ENCODE measurements around the gene CANT1. TPM values are rescaled to one million over a fixed set of nuclear protein-coding genes. Genes with fewer than 3 reads are reported as not detected.

CANT1 gene
- total RNA-seq, 1 donor from 2014 or later: 72.1 TPM

DNA sequence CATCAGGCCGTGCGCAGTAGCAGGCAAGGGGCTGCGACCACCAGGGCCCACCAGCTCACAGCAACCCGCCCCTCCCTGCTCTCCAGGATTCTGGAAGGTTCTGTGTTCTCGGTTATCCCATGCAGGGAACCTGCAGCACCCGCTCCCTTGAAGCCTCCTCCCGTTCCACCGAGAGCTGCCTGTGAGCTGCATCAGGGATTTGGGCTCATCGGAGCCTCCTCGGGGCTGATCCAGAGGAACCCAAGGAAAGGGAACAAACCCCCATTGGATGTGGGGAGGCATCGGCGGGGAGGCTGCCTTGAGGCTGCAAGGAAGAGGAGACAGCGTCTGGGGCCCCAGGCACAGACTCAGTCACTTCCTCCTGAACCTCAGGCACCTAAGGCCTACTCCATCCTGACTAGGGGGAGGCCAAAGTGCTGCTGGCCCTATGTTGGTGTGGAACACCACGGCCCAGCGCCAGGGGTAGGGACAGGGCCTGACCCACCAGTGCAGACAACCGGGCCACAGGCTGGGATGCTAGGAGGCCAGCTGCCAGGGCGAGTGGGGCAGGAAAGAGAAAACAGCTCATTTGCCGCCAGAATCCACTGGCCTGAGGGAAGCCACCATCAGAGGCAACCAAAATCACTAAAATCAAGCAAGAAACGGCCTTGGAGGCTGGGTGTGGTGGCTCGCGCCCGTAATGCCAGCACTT, 15.4 kb downstream of the CANT1 start:
- TF ChIP-seq, protein P1, sequence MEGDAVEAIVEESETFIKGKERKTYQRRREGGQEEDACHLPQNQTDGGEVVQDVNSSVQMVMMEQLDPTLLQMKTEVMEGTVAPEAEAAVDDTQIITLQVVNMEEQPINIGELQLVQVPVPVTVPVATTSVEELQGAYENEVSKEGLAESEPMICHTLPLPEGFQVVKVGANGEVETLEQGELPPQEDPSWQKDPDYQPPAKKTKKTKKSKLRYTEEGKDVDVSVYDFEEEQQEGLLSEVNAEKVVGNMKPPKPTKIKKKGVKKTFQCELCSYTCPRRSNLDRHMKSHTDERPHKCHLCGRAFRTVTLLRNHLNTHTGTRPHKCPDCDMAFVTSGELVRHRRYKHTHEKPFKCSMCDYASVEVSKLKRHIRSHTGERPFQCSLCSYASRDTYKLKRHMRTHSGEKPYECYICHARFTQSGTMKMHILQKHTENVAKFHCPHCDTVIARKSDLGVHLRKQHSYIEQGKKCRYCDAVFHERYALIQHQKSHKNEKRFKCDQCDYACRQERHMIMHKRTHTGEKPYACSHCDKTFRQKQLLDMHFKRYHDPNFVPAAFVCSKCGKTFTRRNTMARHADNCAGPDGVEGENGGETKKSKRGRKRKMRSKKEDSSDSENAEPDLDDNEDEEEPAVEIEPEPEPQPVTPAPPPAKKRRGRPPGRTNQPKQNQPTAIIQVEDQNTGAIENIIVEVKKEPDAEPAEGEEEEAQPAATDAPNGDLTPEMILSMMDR (IDR thresholded peaks at IDR 0.05; ENCODE audit: insufficient read depth, low read depth, low read length): no peak
- TF ChIP-seq EZH2 (IDR thresholded peaks at IDR 0.05; ENCODE audit: insufficient read depth, low read length): no peak
- Mint-ChIP-seq H3K27me3 (ENCODE audit: low read depth, unreplicated experiment) (no peaks in the 10 kb centered on the region), H3K27ac (ENCODE audit: unreplicated experiment) (no peak overlapping the region), H3K36me3 (ENCODE audit: low read depth, unreplicated experiment) (peaks cover 19% of the 10 kb centered on the region), H3K4me3 (ENCODE audit: unreplicated experiment) (no peak overlapping the region), H3K4me1 (ENCODE audit: low read depth, unreplicated experiment) (no peaks in the 10 kb centered on the region), H3K9me3 (ENCODE audit: unreplicated experiment) (no peaks in the 10 kb centered on the region)
- Histone ChIP-seq H3K4me2 (ENCODE audit: low read length) (no peak overlapping the region), H2AFZ (ENCODE audit: low read depth, low read length) (no peak overlapping the region), H3K36me3 (ENCODE audit: insufficient read depth, low read length) (peaks cover 12% of the 10 kb centered on the region), H3K9ac (ENCODE audit: low read length) (no peak overlapping the region), H3K27ac (ENCODE audit: low read depth, low read length) (no peak overlapping the region), H3K27me3 (ENCODE audit: insufficient read depth, low read length) (no peaks in the 10 kb centered on the region), H3K79me2 (ENCODE audit: insufficient read depth, low read length) (peaks cover 23% of the 10 kb centered on the region), H3K4me1 (ENCODE audit: insufficient read depth, low read length) (no peaks in the 10 kb centered on the region), H4K20me1 (ENCODE audit: insufficient read depth, low read length) (peaks cover 72% of the 10 kb centered on the region), H3K4me3 (ENCODE audit: insufficient read depth, low read depth, low read length) (no peak overlapping the region), H3K9me3 (ENCODE audit: insufficient read depth, low read depth, low read length) (no peaks in the 10 kb centered on the region)
- DNase-seq (ENCODE audit: low read depth): no peak
- no peak for FAIRE-seq

DNA sequence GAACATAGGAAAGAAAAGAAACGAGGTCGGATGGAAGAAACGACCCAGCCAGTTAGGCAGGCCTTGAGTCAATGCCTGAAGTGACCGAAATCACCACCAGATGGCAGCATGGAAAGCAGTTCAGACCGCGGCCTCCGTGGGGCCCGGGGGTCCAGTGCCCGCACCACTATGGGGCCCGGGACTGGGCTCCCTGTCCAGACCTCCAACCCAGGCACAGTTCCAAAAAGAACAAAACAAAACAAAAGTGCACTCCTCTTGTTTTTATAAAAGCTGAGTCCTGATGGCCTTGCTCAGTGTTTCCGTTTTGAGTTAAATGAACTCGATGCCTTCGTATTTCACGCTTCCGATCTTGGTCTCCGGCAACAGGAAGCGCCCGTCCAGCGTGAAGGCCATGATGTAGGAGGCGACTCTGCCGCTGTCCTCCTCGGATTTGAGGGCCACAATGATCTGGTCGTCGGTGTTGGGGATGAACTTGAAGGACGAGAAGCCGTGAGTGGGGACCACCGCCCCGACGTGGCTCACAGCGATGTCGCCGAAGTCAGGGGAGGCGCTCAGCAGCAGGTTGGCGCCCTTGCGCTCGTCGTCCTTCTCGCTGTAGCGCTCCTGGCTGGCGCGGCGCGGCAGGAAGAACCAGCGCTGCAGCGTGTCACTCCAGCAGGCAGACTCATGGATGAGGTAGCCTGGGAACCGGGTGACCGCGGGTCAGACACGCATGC, 16.2 kb downstream of the CANT1 start:
- no peaks in the 10 kb centered on the region for H3K9me3 Mint-ChIP-seq (ENCODE audit: unreplicated experiment)
- Histone ChIP-seq H4K20me1 (ENCODE audit: insufficient read depth, low read length) (peaks cover 65% of the 10 kb centered on the region), H3K9me3 (ENCODE audit: insufficient read depth, low read depth, low read length) (no peaks in the 10 kb centered on the region), H3K4me2 (ENCODE audit: low read length) (no peak overlapping the region), H3K27me3 (ENCODE audit: insufficient read depth, low read length) (no peaks in the 10 kb centered on the region), H2AFZ (ENCODE audit: low read depth, low read length) (no peak overlapping the region), H3K36me3 (ENCODE audit: insufficient read depth, low read length) (peaks cover 12% of the 10 kb centered on the region), H3K9ac (ENCODE audit: low read length) (no peak overlapping the region), H3K4me1 (ENCODE audit: insufficient read depth, low read length) (no peaks in the 10 kb centered on the region), H3K27ac (ENCODE audit: low read depth, low read length) (no peak overlapping the region), H3K79me2 (ENCODE audit: insufficient read depth, low read length) (peaks cover 16% of the 10 kb centered on the region), H3K4me3 (ENCODE audit: insufficient read depth, low read depth, low read length) (no peak overlapping the region)
- H3K27me3 Mint-ChIP-seq (ENCODE audit: low read depth, unreplicated experiment): no peaks in the 10 kb centered on the region
- no peak for FAIRE-seq
- no peak overlapping the region for H3K4me3 Mint-ChIP-seq (ENCODE audit: unreplicated experiment)
- peak; percentile 8 for DNase-seq (ENCODE audit: low read depth)
- no peaks in the 10 kb centered on the region for H3K4me1 Mint-ChIP-seq (ENCODE audit: low read depth, unreplicated experiment)
- no peak for TF ChIP-seq EZH2 (IDR thresholded peaks at IDR 0.05; ENCODE audit: insufficient read depth, low read length)
- TF ChIP-seq, protein P1 (IDR thresholded peaks at IDR 0.05; ENCODE audit: insufficient read depth, low read depth, low read length): peak; percentile 73
- H3K27ac Mint-ChIP-seq (ENCODE audit: unreplicated experiment): no peak overlapping the region
- peaks cover 19% of the 10 kb centered on the region for H3K36me3 Mint-ChIP-seq (ENCODE audit: low read depth, unreplicated experiment)

Data from astrocyte (in vitro differentiated cells and primary cell).